Nephron (organoid): Measurements from ENCODE around the gene MET.

Experiments
- H3K27ac Mint-ChIP-seq, 3 experiments: 2 replicates each; pipeline ENCODE4 v1.8.0; 2020; ENCODE audit warnings: mixed read lengths in 3 of 3, mild to moderate bottlenecking in 2 of 3, moderate library complexity in 1 of 3
- H3K27me3 Mint-ChIP-seq: 2 replicates; pipeline ENCODE4 v1.8.0; 2021; ENCODE audit warnings: low read depth, mild to moderate bottlenecking, moderate library complexity, mixed read lengths
- H3K36me3 Mint-ChIP-seq: 2 replicates; pipeline ENCODE4 v1.8.0; 2020; ENCODE audit warnings: low read depth, mixed read lengths
- H3K4me1 Mint-ChIP-seq: 2 replicates; pipeline ENCODE4 v1.8.0; 2020; ENCODE audit warnings: mixed read lengths
- H3K4me3 Mint-ChIP-seq, 3 experiments: 2 replicates each; pipeline ENCODE4 v1.8.0; 2020; ENCODE audit warnings: mild to moderate bottlenecking in 3 of 3, mixed read lengths in 3 of 3, moderate library complexity in 2 of 3
- H3K9me3 Mint-ChIP-seq: 2 replicates; pipeline ENCODE4 v1.8.0; 2020; ENCODE audit warnings: mixed read lengths
- TF ChIP-seq, protein P1 (sequence below), 3 experiments: fragments of 200-600 bp; sonication (generic); IDR thresholded peaks; one replicate each; pipeline ENCODE4 v1.5.0; 2021; ENCODE audit warnings: antibody characterized with exemption in 3 of 3; ENCODE audit not compliant: unreplicated experiment in 3 of 3

MET gene

DNA sequence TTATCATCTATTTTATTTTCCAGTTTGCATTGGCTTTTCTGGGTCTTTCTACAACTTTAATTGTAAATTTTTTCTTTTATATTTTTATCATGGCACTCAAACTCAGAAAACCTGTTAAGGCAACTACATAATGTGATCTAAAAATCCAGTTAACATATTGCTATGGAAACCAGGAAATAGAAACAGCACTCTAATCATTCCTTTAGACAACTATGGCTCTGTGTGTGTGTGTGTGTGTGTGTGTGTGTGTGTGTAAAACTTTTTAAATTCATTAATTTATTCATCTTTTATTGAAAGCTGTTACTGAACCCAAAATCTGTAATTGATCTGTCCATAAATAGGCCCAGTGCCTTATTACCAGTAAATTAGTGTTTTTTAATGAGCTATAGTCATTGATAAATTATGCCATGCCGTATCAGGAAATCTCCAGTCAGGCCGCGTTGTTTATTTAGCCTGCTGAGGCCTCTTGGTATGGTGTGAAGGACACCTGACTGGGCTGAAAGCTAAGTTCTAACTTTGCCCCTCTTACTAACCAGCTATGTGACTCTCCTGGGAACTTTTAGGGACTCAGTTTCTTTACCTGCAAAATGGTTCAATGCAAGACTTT is 1.5 kb upstream of the MET start:
- no peaks in the 10 kb centered on the region for H3K9me3 Mint-ChIP-seq
- H3K4me3 Mint-ChIP-seq, result peak overlapping the region; percentile 84 to 90 (median 88)
- no peak overlapping the region for H3K27ac Mint-ChIP-seq
- peaks cover 23% of the 10 kb centered on the region for H3K4me1 Mint-ChIP-seq
- peaks cover 60% of the 10 kb centered on the region for H3K27me3 Mint-ChIP-seq
- TF ChIP-seq, protein P1, sequence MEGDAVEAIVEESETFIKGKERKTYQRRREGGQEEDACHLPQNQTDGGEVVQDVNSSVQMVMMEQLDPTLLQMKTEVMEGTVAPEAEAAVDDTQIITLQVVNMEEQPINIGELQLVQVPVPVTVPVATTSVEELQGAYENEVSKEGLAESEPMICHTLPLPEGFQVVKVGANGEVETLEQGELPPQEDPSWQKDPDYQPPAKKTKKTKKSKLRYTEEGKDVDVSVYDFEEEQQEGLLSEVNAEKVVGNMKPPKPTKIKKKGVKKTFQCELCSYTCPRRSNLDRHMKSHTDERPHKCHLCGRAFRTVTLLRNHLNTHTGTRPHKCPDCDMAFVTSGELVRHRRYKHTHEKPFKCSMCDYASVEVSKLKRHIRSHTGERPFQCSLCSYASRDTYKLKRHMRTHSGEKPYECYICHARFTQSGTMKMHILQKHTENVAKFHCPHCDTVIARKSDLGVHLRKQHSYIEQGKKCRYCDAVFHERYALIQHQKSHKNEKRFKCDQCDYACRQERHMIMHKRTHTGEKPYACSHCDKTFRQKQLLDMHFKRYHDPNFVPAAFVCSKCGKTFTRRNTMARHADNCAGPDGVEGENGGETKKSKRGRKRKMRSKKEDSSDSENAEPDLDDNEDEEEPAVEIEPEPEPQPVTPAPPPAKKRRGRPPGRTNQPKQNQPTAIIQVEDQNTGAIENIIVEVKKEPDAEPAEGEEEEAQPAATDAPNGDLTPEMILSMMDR (IDR thresholded peaks at IDR 0.05; ENCODE audit: unreplicated experiment in 3 of 3), result no peak
- no peaks in the 10 kb centered on the region for H3K36me3 Mint-ChIP-seq

DNA sequence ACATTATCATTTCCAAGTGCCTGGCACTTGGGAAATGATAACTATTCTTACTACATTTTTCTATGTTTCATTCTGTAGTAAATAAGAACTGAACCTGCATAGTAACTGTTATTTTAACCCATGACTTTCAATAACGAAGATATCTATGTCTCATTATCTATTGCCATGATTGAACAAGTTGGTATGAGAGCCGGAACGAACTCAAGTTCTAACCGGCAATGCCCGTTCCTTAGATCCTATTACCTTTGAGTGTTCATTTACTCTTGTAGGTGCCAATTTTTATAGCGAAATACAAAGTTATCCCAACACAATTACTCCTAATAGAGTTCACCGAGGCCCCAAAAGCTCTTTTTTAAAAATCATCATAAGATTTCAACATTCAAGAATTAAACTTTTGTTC is 885 bp upstream of the MET start:
- Mint-ChIP-seq H3K9me3 (no peaks in the 10 kb centered on the region), H3K27ac (peak overlapping the region in 2 of 3 experiments; percentile 68 to 78), H3K4me1 (peaks cover 22% of the 10 kb centered on the region), H3K27me3 (peaks cover 60% of the 10 kb centered on the region), H3K4me3 (peak overlapping the region; percentile 84 to 90 (median 88)), H3K36me3 (no peaks in the 10 kb centered on the region)
- TF ChIP-seq, protein P1 (IDR thresholded peaks at IDR 0.05; ENCODE audit: unreplicated experiment in 3 of 3), result no peak

DNA sequence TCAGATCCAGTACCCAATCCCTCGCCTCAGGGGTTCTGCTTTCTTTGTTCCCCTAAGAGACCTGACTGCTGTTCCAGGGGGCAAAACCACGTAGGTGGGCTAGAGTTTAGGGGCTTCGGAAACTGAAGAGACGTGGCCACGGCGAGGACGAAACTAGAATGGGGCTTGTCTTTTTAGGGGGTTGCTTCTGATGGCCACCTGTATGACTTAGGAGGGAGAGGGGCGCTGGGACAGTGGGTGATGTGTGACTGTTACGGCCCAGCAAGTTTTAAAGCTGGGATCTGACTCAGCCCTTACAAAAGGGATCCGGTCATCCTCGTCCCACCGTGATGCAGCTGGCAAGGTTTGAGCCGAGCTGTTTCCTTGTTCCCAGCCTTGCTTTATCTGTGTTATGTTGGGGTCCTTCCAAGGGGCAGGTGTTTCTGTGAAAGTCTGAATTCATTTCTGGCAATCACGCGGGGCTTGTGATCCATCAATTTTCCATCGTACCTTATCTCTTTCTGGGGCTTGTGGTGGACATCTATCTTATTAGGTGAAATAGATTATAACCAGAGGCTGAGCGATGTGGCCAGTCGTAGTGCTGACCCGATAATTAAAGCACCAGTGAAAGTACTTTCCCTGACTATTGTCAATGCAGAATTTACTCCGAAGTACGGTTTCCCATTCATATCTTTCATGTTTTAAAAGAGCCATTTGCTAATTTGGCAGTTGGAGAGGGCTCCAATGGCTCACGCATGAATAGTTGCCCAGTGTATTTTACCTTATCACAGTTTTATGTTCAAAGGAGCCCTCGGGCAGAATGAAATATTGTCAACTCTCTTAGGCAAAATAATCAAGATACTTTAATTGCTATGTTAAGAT is 830 bp downstream of the MET start:
- H3K27ac Mint-ChIP-seq, result peak overlapping the region; percentile 71 to 76 (median 72)
- TF ChIP-seq, protein P1 (IDR thresholded peaks at IDR 0.05; ENCODE audit: unreplicated experiment in 3 of 3), result no peak
- no peaks in the 10 kb centered on the region for H3K36me3 Mint-ChIP-seq
- H3K9me3 Mint-ChIP-seq, result no peaks in the 10 kb centered on the region
- peak overlapping the region; percentile 86 to 88 (median 87) for H3K4me3 Mint-ChIP-seq
- peaks cover 22% of the 10 kb centered on the region for H3K4me1 Mint-ChIP-seq
- H3K27me3 Mint-ChIP-seq, result peaks cover 62% of the 10 kb centered on the region

DNA sequence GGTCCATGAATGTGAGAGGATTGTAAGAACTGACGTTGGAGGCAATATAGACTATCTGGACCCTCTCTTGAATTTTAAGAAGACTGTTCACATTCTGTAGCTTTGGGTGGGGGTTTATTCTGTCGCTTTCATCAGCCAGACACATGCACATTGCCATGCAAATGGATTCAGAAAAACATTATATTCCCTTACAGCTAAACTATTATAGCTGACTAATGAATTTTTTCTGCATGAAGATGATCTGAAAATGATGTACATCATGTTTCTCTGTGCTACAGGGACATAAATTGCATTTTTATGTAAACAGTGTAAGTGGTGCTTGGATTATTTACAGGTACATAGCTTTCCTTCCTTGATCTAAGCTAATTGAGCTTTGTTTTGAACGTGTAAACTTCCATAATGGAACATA is 1.5 kb downstream of the MET start:
- Mint-ChIP-seq H3K27ac (peak overlapping the region; percentile 71 to 76 (median 72)), H3K4me1 (peaks cover 22% of the 10 kb centered on the region), H3K9me3 (no peaks in the 10 kb centered on the region), H3K4me3 (peak overlapping the region; percentile 86 to 88 (median 87)), H3K36me3 (no peaks in the 10 kb centered on the region), H3K27me3 (peaks cover 63% of the 10 kb centered on the region)
- TF ChIP-seq, protein P1 (IDR thresholded peaks at IDR 0.05; ENCODE audit: unreplicated experiment in 3 of 3), result no peak

DNA sequence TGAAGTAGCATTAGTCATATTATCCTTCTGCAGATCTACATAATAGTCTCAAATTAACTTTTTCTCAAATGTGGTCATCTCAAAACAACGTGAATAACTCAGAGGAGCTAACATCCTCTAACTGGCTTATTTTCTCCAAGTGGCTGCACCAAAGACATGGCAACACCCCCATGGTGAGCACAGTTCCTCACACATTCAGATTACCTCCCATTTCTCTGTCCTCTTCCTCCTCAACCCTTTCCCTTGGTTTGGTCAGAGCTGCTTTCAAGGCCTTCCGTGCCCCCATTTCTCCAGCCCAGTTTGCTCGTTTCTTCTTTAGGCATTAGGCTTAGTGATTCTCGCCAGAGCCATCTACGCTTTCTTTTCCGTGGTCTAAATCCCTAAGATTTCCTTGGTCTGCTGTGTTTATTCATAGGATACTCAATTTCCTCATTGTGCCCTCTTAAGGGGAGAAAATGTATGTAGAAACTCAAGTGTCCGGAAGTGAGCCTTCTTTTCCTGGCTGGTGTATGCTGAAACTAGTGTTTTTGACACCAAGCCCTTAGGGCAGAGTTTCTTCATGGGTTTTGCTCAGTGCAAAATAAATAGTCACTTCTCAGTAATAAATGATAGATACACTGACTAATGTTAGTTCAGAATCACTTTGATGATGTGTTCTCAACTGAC is 2.6 kb downstream of the MET start:
- peaks cover 22% of the 10 kb centered on the region for H3K4me1 Mint-ChIP-seq
- H3K9me3 Mint-ChIP-seq, result no peaks in the 10 kb centered on the region
- peak overlapping the region in 2 of 3 experiments; percentile 28 to 49 for H3K27ac Mint-ChIP-seq
- peak overlapping the region; percentile 74 to 75 (median 75) for H3K4me3 Mint-ChIP-seq
- TF ChIP-seq, protein P1 (IDR thresholded peaks at IDR 0.05; ENCODE audit: unreplicated experiment in 3 of 3), result no peak
- no peaks in the 10 kb centered on the region for H3K36me3 Mint-ChIP-seq
- H3K27me3 Mint-ChIP-seq, result peaks cover 52% of the 10 kb centered on the region
